BE2C (cell line): ENCODE measurements around the gene PNPLA7.
"Not testable (repeated sequence)": the region's sequence is repeated elsewhere in the genome, so short reads cannot be mapped to it uniquely, and the experiment has no call there.

Source experiments
- DNase-seq: peaks from one replicate; pipeline ENCODE4 v3.0.0-alpha.2; 2020
- H3K27me3 ChIP-seq: fragments of 250-450 bp; sonication (Bioruptor Pico); 2 replicates; pipeline ENCODE4 v1.5.1; 2020; ENCODE audit warnings: mild to moderate bottlenecking
- H3K36me3 ChIP-seq: fragments of 250-450 bp; sonication (Bioruptor Pico); 2 replicates; pipeline ENCODE4 v1.5.1; 2020; ENCODE audit warnings: mild to moderate bottlenecking
- H3K4me1 ChIP-seq: fragments of 250-450 bp; sonication (Bioruptor Pico); 2 replicates; pipeline ENCODE4 v1.5.1; 2020
- H3K4me3 ChIP-seq: 2 replicates; pipeline ENCODE4 v1.5.1; 2011; ENCODE audit warnings: low read depth, low read length
- H3K9me3 ChIP-seq: fragments of 250-450 bp; sonication (Bioruptor Pico); 2 replicates; pipeline ENCODE4 v1.5.1; 2020
- TF ChIP-seq, protein P1 (sequence below): IDR thresholded peaks from 2 replicates; pipeline ENCODE4 v1.5.1; 2012; ENCODE audit warnings: mild to moderate bottlenecking, low read depth, low read length

The PNPLA7 gene

DNA sequence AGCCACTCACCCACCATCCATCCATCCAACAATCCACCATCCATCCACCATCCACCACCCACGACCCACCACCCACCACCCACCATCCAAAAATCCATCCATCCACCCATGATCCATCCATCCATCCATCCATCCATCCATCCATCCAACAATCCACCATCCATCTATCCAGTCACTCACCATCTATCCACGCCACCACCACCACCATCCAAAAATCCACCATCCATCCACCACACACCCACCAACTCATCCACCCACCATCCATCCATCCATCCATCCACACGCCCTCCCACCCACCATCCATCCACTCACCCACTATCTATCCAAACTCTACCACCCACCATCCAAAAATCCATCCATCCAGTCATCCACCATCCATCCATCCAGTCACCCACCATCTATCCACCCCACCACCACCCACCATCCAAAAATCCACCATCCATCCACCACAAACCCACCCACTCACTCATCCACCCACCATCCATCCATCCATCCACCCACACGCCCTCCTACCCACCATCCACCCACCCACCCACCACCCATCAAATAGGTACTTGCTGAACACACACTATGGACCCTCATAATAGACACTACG is 19.5 kb upstream of the PNPLA7 start:
- no peaks in the 10 kb centered on the region for H3K9me3 ChIP-seq
- H3K4me1 ChIP-seq, result no peaks in the 10 kb centered on the region
- no peaks in the 10 kb centered on the region for H3K27me3 ChIP-seq
- no peak for DNase-seq
- TF ChIP-seq, protein P1, sequence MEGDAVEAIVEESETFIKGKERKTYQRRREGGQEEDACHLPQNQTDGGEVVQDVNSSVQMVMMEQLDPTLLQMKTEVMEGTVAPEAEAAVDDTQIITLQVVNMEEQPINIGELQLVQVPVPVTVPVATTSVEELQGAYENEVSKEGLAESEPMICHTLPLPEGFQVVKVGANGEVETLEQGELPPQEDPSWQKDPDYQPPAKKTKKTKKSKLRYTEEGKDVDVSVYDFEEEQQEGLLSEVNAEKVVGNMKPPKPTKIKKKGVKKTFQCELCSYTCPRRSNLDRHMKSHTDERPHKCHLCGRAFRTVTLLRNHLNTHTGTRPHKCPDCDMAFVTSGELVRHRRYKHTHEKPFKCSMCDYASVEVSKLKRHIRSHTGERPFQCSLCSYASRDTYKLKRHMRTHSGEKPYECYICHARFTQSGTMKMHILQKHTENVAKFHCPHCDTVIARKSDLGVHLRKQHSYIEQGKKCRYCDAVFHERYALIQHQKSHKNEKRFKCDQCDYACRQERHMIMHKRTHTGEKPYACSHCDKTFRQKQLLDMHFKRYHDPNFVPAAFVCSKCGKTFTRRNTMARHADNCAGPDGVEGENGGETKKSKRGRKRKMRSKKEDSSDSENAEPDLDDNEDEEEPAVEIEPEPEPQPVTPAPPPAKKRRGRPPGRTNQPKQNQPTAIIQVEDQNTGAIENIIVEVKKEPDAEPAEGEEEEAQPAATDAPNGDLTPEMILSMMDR, result no peak
- H3K36me3 ChIP-seq, result peaks cover 33% of the 10 kb centered on the region
- no peak overlapping the region for H3K4me3 ChIP-seq

DNA sequence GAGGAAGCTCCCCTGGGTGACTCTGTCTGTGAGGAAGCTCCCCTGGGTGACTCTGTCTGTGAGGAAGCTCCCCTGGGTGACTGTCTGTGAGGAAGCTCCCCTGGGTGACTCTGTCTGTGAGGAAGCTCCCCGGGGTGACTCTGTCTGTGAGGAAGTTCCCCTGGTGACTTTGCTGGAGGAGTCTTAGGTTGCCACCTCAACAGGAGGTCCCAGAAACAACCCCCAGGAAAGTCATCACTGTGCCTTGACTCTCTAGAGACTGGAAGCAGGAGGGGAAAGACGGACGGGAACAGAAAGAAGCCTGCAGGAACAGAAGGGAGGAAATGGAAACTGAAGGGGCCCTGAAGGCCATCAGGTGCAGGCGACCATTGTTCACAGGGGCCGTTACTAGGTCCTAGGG is 18.2 kb upstream of the PNPLA7 start:
- H3K9me3 ChIP-seq, DNase-seq, H3K27me3 ChIP-seq, H3K4me1 ChIP-seq, H3K4me3 ChIP-seq: not testable (repeated sequence)
- peaks cover 35% of the 10 kb centered on the region for H3K36me3 ChIP-seq

DNA sequence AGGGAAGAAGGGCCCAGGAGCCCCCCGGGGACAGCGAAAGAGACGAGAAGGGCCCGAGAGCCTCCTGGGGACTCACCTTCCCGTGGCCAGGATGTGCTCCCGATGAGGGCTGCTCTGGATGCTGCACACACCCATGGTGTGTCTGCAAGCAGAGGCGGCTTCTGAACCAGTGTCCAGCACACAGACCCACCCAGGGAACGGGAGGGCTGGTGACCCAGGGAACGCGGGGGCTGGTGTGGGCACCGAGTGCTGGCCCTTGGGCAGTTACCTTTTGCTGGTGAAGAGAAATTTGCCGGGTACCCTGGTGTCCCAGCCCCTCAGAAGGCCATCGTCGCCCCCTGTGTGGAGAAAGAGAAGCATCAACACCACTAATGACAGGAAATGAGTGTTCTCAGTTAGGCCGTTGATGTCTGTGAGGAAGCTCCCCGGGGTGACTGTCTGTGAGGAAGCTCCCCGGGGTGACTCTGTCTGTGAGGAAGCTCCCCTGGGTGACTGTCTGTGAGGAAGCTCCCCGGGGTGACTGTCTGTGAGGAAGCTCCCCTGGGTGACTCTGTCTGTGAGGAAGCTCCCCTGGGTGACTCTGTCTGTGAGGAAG is 14.7 kb upstream of the PNPLA7 start:
- H3K36me3 ChIP-seq, result peaks cover 33% of the 10 kb centered on the region
- H3K4me3 ChIP-seq, result no peak overlapping the region
- DNase-seq, result no peak
- H3K4me1 ChIP-seq, result no peaks in the 10 kb centered on the region
- TF ChIP-seq, protein P1, result no peak
- H3K9me3 ChIP-seq, result no peaks in the 10 kb centered on the region
- no peaks in the 10 kb centered on the region for H3K27me3 ChIP-seq

DNA sequence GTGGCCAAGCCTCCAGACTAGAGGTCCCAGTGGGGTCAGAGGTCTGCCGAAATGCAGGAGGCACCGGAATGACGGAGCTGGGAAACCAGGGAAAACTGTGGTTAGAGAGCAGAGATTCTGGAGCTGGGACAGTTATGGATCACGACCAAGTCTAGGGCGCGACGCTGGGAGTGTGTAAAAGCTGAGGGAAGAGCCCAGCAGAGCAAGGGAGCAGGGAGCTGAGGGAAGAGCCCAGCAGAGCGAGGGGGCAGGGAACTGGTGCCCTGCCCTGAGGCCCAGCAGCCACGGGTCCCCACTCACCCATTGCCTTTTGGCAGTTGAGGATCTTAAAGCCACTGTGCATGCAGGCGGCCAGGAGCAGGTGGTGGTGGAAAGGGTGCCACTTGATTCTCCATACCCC is 13.9 kb upstream of the PNPLA7 start:
- H3K9me3 ChIP-seq, result no peaks in the 10 kb centered on the region

DNA sequence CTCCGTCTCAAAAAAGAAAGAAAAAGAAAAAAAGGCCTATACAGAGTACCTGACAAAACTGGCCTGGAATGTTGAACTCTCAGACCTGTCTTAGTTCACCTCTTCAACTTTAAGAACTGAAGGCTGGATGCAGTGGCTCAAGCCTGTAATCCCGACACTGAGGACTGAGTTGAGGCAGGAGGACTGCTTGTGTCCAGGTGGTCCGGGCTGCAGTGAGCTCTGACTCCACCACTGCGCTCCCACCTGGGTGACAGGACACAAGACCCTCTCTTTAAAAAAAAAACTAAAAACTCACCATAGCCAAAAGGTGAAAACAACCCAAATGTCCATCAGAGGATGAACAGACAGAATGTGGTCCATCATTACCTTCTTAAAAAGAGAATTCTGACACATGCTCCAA is 7.9 kb upstream of the PNPLA7 start:
- TF ChIP-seq, protein P1, result no peak
- no peaks in the 10 kb centered on the region for H3K9me3 ChIP-seq
- no peaks in the 10 kb centered on the region for H3K27me3 ChIP-seq
- no peak for DNase-seq
- H3K36me3 ChIP-seq, result peaks cover 72% of the 10 kb centered on the region
- H3K4me3 ChIP-seq, result no peak overlapping the region
- H3K4me1 ChIP-seq, result no peaks in the 10 kb centered on the region

More for the DNA sequence above, 13.9 kb upstream of the PNPLA7 start:
- TF ChIP-seq, protein P1, result no peak
- DNase-seq, result no peak
- Histone ChIP-seq H3K4me1 (no peaks in the 10 kb centered on the region), H3K4me3 (no peak overlapping the region), H3K27me3 (no peaks in the 10 kb centered on the region), H3K36me3 (peaks cover 39% of the 10 kb centered on the region)

DNA sequence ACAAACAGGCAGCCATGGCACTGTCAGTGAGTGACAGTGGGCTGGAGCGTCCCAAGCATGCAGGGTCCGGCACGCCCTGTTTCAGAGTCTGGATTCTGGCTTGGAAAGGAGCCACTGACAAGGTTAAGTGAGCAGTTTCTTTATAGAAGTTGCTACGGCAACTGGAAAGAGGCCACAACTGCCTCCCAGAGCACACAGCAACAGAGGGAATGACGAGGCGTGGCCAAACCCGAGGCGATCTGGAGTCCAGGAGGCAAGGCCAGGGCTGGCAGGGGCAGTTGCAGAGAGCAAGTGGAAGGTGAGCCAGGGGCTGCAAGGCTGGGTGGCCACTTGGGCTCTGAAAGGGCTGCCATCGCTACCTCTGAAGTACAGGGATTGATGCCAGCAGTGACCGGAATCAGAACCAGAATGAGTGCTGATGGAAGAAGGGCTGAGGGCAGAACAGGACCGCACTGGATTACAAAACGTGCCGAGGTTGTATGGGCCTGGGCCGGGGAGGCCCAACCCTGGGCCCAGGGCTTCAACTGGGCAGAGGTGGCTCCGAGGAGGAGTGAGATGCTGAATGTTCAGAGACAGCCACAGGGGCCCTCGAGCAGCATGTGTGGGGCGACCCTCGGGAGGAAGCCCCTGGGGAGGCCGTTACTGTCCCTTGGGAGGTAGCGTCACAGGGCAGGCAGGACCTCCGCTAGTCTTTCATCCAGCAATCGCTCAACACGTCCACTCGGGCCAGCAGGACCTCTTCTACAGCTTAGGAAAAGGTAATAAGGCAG is 6.1 kb upstream of the PNPLA7 start:
- Histone ChIP-seq H3K36me3 (peaks cover 67% of the 10 kb centered on the region), H3K27me3 (no peaks in the 10 kb centered on the region), H3K9me3 (no peaks in the 10 kb centered on the region), H3K4me3 (no peak overlapping the region), H3K4me1 (no peaks in the 10 kb centered on the region)
- no peak for DNase-seq
- TF ChIP-seq, protein P1, result no peak
